PC-9 (cell line): ENCODE results near the gene RNF151. TPM values are rescaled to one million over a fixed set of nuclear protein-coding genes. Genes with fewer than 3 reads are reported as not detected.

Experiments
- BruUV-seq: library from RNA; stranded (reverse); fragments of 400-500 nt; replicated peaks from 2 replicates; lab custom pipeline; 2021; lab: Mats Ljungman, UMichigan
- CTCF ChIA-PET: fragments of 300-600 bp; sonication (Branson Sonifier 250); formaldehyde crosslinking; loops from one replicate; lab custom pipeline; 2022; ENCODE audit warnings: antibody characterized with exemption; lab: Charles Lee
- POLR2A ChIA-PET: fragments of 300-600 bp; sonication (Branson Sonifier 250); formaldehyde crosslinking; loops from one replicate; lab custom pipeline; 2022; ENCODE audit warnings: antibody characterized with exemption; ENCODE audit not compliant: unreplicated experiment; lab: Charles Lee
- DNase-seq, 2 experiments: peaks; one replicate each; pipeline versions ENCODE4 v3.0.0 to v3.0.0-alpha.2; 2015 to 2022; ENCODE audit warnings: mixed read lengths in 1 of 2
- H2AFZ ChIP-seq: fragments of 200-600 bp; sonication (generic); 2 replicates; pipeline ENCODE4 v1.8.1; 2017; ENCODE audit warnings: antibody characterized with exemption
- H3F3A ChIP-seq: fragments of 200-600 bp; sonication (generic); 2 replicates; pipeline ENCODE4 v1.8.1; 2017; ENCODE audit warnings: antibody characterized with exemption, mild to moderate bottlenecking, low read depth; ENCODE audit not compliant: insufficient read depth
- H3K27ac ChIP-seq: fragments of 200-600 bp; sonication (generic); 2 replicates; pipeline ENCODE4 v1.6.1; 2016; ENCODE audit warnings: mixed run types
- H3K27me3 ChIP-seq: fragments of 200-600 bp; sonication (generic); 2 replicates; pipeline ENCODE4 v1.6.1; 2016; ENCODE audit warnings: low read depth, mixed run types; ENCODE audit not compliant: insufficient read depth
- H3K36me3 ChIP-seq: fragments of 200-600 bp; sonication (generic); 2 replicates; pipeline ENCODE4 v1.6.1; 2016; ENCODE audit warnings: low read depth, mixed run types
- H3K4me1 ChIP-seq: fragments of 200-600 bp; sonication (generic); replicated peaks from 2 replicates; pipeline ENCODE4 v1.6.1; 2016; ENCODE audit warnings: mixed run types; ENCODE audit not compliant: insufficient read depth
- H3K4me2 ChIP-seq: fragments of 200-600 bp; sonication (generic); 2 replicates; pipeline ENCODE4 v1.6.1; 2017; ENCODE audit warnings: mixed run types
- H3K4me3 ChIP-seq: fragments of 200-600 bp; sonication (generic); 2 replicates; pipeline ENCODE4 v1.6.1; 2016; ENCODE audit warnings: mixed run types
- H3K79me2 ChIP-seq: fragments of 200-600 bp; sonication (generic); 2 replicates; pipeline ENCODE4 v1.6.1; 2017; ENCODE audit warnings: low read depth, mixed run types
- H3K9me2 ChIP-seq: fragments of 200-600 bp; sonication (generic); 2 replicates; pipeline ENCODE4 v1.8.1; 2017; ENCODE audit warnings: mild to moderate bottlenecking; ENCODE audit not compliant: insufficient read depth
- H3K9me3 ChIP-seq: fragments of 200-600 bp; sonication (generic); 2 replicates; pipeline ENCODE4 v1.8.1; 2016; ENCODE audit warnings: low read depth; ENCODE audit not compliant: insufficient read depth
- H4K20me1 ChIP-seq: fragments of 200-600 bp; sonication (generic); 2 replicates; pipeline ENCODE4 v1.8.1; 2017; ENCODE audit not compliant: insufficient read depth
- EZH2 ChIP-seq: fragments of 200-600 bp; sonication (generic); IDR thresholded peaks from 2 replicates; pipeline ENCODE4 v1.8.0; 2017; ENCODE audit warnings: antibody characterized with exemption, low read depth
- intact Hi-C: fragments of 100-400 bp; cut with micrococcal nuclease; formaldehyde crosslinking; loops from one replicate; pipeline ENCODE4 v1.10.0; 2022; ENCODE audit not compliant: unreplicated experiment
- total RNA-seq: library from RNA; stranded (reverse); gene quantifications from 2 replicates; pipeline ENCODE4 v1.2.3, GENCODE V29; 2021
- TF ChIP-seq, protein P1 (sequence below): fragments of 200-600 bp; sonication (generic); conservative IDR thresholded peaks from 2 replicates; pipeline ENCODE4 v1.6.1; 2017; ENCODE audit warnings: mixed run types, antibody characterized with exemption, mild to moderate bottlenecking, moderate library complexity

Gene RNF151
- total RNA-seq, 1 experiment from 2014 or later, result not detected

DNA sequence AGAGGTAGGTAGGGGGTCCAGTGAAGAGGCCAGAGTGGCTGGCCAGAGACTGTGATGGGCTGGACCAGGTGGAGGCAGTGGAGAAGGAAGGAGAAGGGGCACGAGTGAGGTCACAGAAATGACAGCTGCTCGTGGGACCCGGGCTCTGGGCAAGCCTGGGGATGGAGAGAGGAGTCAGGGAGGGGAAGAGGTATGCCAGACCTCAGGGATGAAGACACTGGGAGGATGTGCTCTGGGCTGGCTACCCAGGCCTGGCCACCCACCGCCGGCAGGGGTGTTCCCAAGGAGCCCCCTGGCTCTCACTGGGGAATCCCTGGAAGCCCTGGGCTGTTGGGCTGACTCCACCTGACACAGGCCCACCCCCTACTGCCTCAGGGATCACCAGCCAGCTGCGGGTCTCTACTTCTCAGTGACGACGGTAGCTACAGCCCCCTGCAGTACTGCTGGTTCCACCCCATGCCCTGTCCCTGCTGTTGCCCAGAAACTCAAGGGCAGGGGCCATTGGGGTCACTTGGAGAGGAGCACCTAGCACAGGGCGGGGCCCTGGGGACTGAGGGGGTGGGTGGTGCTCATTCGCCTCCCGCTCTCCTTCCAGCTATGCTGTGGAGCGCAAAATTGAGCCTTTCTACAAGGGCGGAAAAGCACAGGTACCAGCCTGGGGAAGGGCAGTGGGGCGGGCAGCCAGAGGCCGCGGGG is 7.0 kb downstream of the RNF151 start:
- DNase-seq, result no peak
- H3K4me1 ChIP-seq, result peaks cover 17% of the 10 kb centered on the region
- peak overlapping the region; percentile 100 for H3K4me2 ChIP-seq
- ChIA-PET CTCF (no interaction called here), POLR2A (no interaction called here)
- H3K4me3 ChIP-seq, result peak overlapping the region; percentile 75; the same call in 1 of the 2 replicates
- H3K9me3 ChIP-seq, result no peaks in the 10 kb centered on the region
- no TSS peak for BruUV-seq
- peaks cover 3% of the 10 kb centered on the region; the same call in 1 of the 2 replicates for H3K36me3 ChIP-seq
- intact Hi-C loops, result no loop called here
- no peak overlapping the region for H2AFZ ChIP-seq
- no peaks in the 10 kb centered on the region for H3K27me3 ChIP-seq
- H3K79me2 ChIP-seq, result peaks cover 38% of the 10 kb centered on the region
- H3F3A ChIP-seq, result peaks cover 27% of the 10 kb centered on the region; the same call in 1 of the 2 replicates
- no peaks in the 10 kb centered on the region for H3K9me2 ChIP-seq
- peaks cover 9% of the 10 kb centered on the region; the same call in 1 of the 2 replicates for H4K20me1 ChIP-seq
- no peak overlapping the region for H3K27ac ChIP-seq
- no peak for TF ChIP-seq EZH2
- TF ChIP-seq, protein P1, sequence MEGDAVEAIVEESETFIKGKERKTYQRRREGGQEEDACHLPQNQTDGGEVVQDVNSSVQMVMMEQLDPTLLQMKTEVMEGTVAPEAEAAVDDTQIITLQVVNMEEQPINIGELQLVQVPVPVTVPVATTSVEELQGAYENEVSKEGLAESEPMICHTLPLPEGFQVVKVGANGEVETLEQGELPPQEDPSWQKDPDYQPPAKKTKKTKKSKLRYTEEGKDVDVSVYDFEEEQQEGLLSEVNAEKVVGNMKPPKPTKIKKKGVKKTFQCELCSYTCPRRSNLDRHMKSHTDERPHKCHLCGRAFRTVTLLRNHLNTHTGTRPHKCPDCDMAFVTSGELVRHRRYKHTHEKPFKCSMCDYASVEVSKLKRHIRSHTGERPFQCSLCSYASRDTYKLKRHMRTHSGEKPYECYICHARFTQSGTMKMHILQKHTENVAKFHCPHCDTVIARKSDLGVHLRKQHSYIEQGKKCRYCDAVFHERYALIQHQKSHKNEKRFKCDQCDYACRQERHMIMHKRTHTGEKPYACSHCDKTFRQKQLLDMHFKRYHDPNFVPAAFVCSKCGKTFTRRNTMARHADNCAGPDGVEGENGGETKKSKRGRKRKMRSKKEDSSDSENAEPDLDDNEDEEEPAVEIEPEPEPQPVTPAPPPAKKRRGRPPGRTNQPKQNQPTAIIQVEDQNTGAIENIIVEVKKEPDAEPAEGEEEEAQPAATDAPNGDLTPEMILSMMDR, result no peak

DNA sequence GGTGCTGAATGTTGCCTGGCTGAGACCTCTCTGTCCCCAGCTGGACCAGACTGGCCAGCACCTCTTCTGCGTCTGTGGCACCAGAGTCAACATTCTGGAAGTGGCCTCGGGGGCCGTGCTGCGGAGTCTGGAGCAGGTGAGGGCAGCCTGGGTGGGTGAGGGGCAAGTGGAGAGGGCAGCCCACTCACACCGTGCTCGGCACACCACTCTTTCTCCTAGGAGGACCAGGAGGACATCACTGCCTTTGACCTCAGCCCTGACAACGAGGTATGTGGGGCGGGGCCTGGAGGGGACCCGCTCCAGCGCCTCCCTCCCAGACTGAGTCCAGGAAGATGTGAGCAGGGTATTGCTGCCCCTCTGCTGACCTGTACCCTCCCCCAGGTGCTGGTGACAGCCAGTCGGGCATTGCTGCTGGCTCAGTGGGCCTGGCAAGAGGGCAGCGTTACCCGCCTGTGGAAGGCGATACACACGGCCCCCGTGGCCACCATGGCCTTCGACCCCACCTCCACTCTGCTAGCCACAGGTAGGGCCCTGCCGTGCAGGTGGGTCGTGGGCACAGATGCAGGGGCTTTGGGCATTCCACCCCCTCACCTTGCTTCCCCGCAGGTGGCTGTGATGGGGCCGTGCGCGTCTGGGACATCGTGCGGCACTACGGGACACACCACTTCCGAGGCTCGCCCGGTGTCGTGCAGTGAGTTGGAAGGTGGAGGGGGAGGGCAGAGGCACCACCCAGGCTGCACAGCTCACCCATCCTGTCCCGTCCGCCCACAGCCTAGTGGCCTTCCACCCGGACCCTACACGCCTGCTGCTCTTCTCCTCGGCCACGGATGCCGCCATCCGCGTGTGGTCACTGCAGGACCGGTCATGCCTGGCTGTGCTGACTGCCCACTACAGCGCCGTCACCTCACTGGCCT is 7.8 kb downstream of the RNF151 start:
- no peaks in the 10 kb centered on the region for H3K27me3 ChIP-seq
- no peaks in the 10 kb centered on the region for H3K9me2 ChIP-seq
- no peak overlapping the region for H3K4me2 ChIP-seq
- POLR2A ChIA-PET, result no interaction called here
- peaks cover 12% of the 10 kb centered on the region; the same call in 1 of the 2 replicates for H4K20me1 ChIP-seq
- no TSS peak for BruUV-seq
- no peaks in the 10 kb centered on the region for H3K9me3 ChIP-seq
- H3K27ac ChIP-seq, result no peak overlapping the region
- no peak for DNase-seq
- H2AFZ ChIP-seq, result no peak overlapping the region
- H3F3A ChIP-seq, result peaks cover 32% of the 10 kb centered on the region; the same call in 1 of the 2 replicates
- CTCF ChIA-PET, result no interaction called here
- no peak overlapping the region for H3K4me3 ChIP-seq
- H3K4me1 ChIP-seq, result peaks cover 24% of the 10 kb centered on the region
- TF ChIP-seq EZH2, result no peak
- TF ChIP-seq, protein P1, result no peak
- peaks cover 38% of the 10 kb centered on the region for H3K79me2 ChIP-seq
- intact Hi-C loops, result no loop called here
- H3K36me3 ChIP-seq, result peaks cover 3% of the 10 kb centered on the region; the same call in 1 of the 2 replicates

DNA sequence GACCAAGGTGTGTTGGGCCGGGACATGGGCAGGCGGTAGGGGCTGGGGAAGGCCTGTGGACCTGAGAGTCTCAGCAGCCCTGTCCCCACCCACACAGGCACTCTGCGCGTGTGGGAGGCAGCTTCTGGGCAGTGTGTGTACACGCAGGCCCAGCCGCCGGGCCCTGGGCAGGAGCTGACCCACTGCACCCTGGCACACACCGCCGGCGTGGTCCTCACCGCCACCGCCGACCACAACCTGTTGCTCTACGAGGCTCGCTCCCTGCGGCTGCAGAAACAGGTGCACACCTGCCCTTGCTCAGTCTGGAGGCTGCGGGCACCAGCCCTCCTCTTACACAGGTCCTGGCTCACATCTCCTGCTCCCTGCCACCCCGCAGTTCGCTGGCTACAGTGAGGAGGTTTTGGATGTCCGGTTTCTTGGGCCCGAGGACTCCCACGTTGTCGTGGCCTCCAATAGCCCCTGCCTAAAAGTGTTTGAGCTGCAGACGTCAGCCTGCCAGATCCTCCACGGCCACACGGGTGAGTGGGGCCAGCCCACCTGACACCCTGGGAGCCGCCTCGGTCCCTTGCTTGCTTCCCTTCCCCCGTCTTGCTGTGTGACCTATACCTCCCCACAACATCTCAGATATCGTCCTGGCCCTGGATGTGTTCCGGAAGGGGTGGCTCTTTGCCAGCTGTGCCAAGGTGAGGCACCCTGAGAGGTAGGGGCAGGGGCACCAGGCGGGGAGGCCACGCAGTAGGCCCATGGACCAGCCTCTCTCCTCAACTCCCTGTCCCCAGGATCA is 9.0 kb downstream of the RNF151 start:
- no peak overlapping the region for H3K27ac ChIP-seq
- intact Hi-C loops, result no loop called here
- no TSS peak for BruUV-seq
- no peaks in the 10 kb centered on the region for H3K9me3 ChIP-seq
- H3K36me3 ChIP-seq, result peaks cover 3% of the 10 kb centered on the region; the same call in 1 of the 2 replicates
- no peaks in the 10 kb centered on the region for H3K27me3 ChIP-seq
- no peak for DNase-seq
- H3K9me2 ChIP-seq, result no peaks in the 10 kb centered on the region
- no peak overlapping the region for H3K4me2 ChIP-seq
- H3K4me1 ChIP-seq, result peaks cover 34% of the 10 kb centered on the region
- peaks cover 37% of the 10 kb centered on the region; the same call in 1 of the 2 replicates for H3F3A ChIP-seq
- POLR2A ChIA-PET, result no interaction called here
- no peak overlapping the region for H2AFZ ChIP-seq
- no peak overlapping the region for H3K4me3 ChIP-seq
- no peak for TF ChIP-seq EZH2
- TF ChIP-seq, protein P1, result no peak
- CTCF ChIA-PET, result no interaction called here
- H4K20me1 ChIP-seq, result peaks cover 12% of the 10 kb centered on the region; the same call in 1 of the 2 replicates
- H3K79me2 ChIP-seq, result peaks cover 31% of the 10 kb centered on the region
